SK-N-SH treated with all-trans-retinoic acid at 6 μM for 48 hours (cell line): ENCODE data around the gene APPBP2.
"Not testable (repeated sequence)": the region's sequence is repeated elsewhere in the genome, so short reads cannot be mapped to it uniquely, and the experiment has no call there.

Experiments
- ATAC-seq: fragments of 200-7000 bp; cut with Tn5 transposase; 3 replicates; pipeline ENCODE4 v1.9.1; 2020; ENCODE audit warnings: mild to moderate bottlenecking, moderate library complexity
- ARNTL ChIP-seq: fragments of 450-650 bp; formaldehyde crosslinking; IDR thresholded peaks from 2 replicates; pipeline ENCODE4 v1.5.0; 2020; ENCODE audit warnings: low read depth, mild to moderate bottlenecking, moderate library complexity, borderline replicate concordance
- BACH2 ChIP-seq: fragments of 250-450 bp; sonication (Bioruptor Pico); IDR thresholded peaks from 2 replicates; pipeline ENCODE4 v1.9.0; 2021; ENCODE audit warnings: mild to moderate bottlenecking, borderline replicate concordance
- ESRRG ChIP-seq: fragments of 250-450 bp; sonication (Bioruptor Pico); IDR thresholded peaks from 2 replicates; pipeline ENCODE4 v1.6.1; 2021; ENCODE audit warnings: mild to moderate bottlenecking
- ISL1 ChIP-seq: fragments of 250-450 bp; sonication (Bioruptor Pico); IDR thresholded peaks from 2 replicates; pipeline ENCODE4 v2.1.2; 2022; ENCODE audit warnings: mild to moderate bottlenecking, moderate library complexity
- OSR1 ChIP-seq: fragments of 250-450 bp; sonication (Bioruptor Pico); IDR thresholded peaks from 2 replicates; pipeline ENCODE4 v1.8.0; 2022; ENCODE audit warnings: moderate library complexity, mild to moderate bottlenecking, inconsistent platforms
- PPARA ChIP-seq: fragments of 250-450 bp; sonication (Bioruptor Pico); IDR thresholded peaks from 2 replicates; pipeline ENCODE4 v1.5.0; 2020; ENCODE audit warnings: mild to moderate bottlenecking, borderline replicate concordance
- SNAI2 ChIP-seq: fragments of 250-450 bp; sonication (Bioruptor Pico); IDR thresholded peaks from 2 replicates; pipeline ENCODE4 v1.5.0; 2020; ENCODE audit warnings: mild to moderate bottlenecking, moderate library complexity
- TOX ChIP-seq: fragments of 250-450 bp; sonication (Bioruptor Pico); IDR thresholded peaks from 2 replicates; pipeline ENCODE4 v1.8.0; 2021; ENCODE audit warnings: mild to moderate bottlenecking, moderate library complexity, borderline replicate concordance
- ZFP3 ChIP-seq: fragments of 250-450 bp; sonication (Bioruptor Pico); IDR thresholded peaks from 2 replicates; pipeline ENCODE4 v1.5.0; 2020; ENCODE audit warnings: mild to moderate bottlenecking, moderate library complexity
- ZNF565 ChIP-seq: fragments of 450-650 bp; formaldehyde crosslinking; conservative IDR thresholded peaks from 2 replicates; pipeline ENCODE4 v1.5.0; 2020; ENCODE audit warnings: low read depth, mild to moderate bottlenecking, moderate library complexity
- ZNF70 ChIP-seq: fragments of 450-650 bp; formaldehyde crosslinking; IDR thresholded peaks from 2 replicates; pipeline ENCODE4 v1.5.0; 2020; ENCODE audit warnings: mild to moderate bottlenecking, moderate library complexity
- ZNF8 ChIP-seq: fragments of 450-650 bp; formaldehyde crosslinking; IDR thresholded peaks from 2 replicates; pipeline ENCODE4 v1.5.0; 2020; ENCODE audit warnings: mild to moderate bottlenecking, moderate library complexity
- TF ChIP-seq, protein P1 (sequence below): fragments of 250-450 bp; sonication (Bioruptor Pico); IDR thresholded peaks from 2 replicates; pipeline ENCODE4 v1.5.1; 2021; ENCODE audit warnings: mild to moderate bottlenecking, moderate library complexity
- TF ChIP-seq, protein P2 (sequence below): fragments of 250-450 bp; sonication (Bioruptor Pico); IDR thresholded peaks from 2 replicates; pipeline ENCODE4 v1.8.0; 2021; ENCODE audit warnings: low read depth, mild to moderate bottlenecking, moderate library complexity, borderline replicate concordance
- TF ChIP-seq, protein P3 (sequence below): fragments of 250-450 bp; sonication (Bioruptor Pico); IDR thresholded peaks from 2 replicates; pipeline ENCODE4 v1.5.1; 2020; ENCODE audit warnings: low read depth, mild to moderate bottlenecking, moderate library complexity
- TF ChIP-seq, protein P4 (sequence below): fragments of 250-450 bp; sonication (Bioruptor Pico); IDR thresholded peaks from 2 replicates; pipeline ENCODE4 v1.5.0; 2020; ENCODE audit warnings: mild to moderate bottlenecking, moderate library complexity
- TF ChIP-seq, protein P5 (sequence below): fragments of 250-450 bp; sonication (Bioruptor Pico); IDR thresholded peaks from 2 replicates; pipeline ENCODE4 v1.8.0; 2020; ENCODE audit warnings: mild to moderate bottlenecking, moderate library complexity, borderline replicate concordance

APPBP2 gene

DNA sequence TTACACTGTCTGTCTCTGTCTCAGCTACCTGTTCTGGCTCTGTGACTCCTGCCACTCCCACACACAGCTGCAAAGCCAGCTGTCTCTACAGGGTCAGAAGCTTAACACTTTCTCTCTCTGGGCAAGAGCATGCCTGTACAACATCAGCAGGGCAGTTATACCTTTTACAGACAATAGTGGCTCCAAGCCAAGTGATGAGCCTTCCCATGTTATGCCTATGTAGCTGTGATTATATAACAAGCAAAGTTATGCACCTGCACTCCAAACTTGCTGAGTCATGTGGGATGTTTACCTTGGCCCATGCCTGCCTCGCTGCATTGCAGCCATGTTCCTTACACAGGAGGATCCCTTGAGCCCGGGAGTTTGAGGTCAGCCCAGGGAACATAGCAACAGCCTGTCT is 31.8 kb upstream of the APPBP2 start:
- TF ChIP-seq, protein P1, sequence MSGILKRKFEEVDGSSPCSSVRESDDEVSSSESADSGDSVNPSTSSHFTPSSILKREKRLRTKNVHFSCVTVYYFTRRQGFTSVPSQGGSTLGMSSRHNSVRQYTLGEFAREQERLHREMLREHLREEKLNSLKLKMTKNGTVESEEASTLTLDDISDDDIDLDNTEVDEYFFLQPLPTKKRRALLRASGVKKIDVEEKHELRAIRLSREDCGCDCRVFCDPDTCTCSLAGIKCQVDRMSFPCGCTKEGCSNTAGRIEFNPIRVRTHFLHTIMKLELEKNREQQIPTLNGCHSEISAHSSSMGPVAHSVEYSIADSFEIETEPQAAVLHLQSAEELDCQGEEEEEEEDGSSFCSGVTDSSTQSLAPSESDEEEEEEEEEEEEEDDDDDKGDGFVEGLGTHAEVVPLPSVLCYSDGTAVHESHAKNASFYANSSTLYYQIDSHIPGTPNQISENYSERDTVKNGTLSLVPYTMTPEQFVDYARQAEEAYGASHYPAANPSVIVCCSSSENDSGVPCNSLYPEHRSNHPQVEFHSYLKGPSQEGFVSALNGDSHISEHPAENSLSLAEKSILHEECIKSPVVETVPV (CRISPR knock-in tag): no peak
- no peak for TF ChIP-seq PPARA
- TF ChIP-seq ESRRG (CRISPR knock-in tag): no peak
- TF ChIP-seq, protein P2, sequence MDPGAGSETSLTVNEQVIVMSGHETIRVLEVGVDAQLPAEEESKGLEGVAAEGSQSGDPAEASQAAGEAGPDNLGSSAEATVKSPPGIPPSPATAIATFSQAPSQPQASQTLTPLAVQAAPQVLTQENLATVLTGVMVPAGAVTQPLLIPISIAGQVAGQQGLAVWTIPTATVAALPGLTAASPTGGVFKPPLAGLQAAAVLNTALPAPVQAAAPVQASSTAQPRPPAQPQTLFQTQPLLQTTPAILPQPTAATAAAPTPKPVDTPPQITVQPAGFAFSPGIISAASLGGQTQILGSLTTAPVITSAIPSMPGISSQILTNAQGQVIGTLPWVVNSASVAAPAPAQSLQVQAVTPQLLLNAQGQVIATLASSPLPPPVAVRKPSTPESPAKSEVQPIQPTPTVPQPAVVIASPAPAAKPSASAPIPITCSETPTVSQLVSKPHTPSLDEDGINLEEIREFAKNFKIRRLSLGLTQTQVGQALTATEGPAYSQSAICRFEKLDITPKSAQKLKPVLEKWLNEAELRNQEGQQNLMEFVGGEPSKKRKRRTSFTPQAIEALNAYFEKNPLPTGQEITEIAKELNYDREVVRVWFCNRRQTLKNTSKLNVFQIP: no peak
- TF ChIP-seq ZNF70 (CRISPR knock-in tag): no peak
- no peak for TF ChIP-seq ZNF565 (CRISPR knock-in tag)
- TF ChIP-seq, protein P3, sequence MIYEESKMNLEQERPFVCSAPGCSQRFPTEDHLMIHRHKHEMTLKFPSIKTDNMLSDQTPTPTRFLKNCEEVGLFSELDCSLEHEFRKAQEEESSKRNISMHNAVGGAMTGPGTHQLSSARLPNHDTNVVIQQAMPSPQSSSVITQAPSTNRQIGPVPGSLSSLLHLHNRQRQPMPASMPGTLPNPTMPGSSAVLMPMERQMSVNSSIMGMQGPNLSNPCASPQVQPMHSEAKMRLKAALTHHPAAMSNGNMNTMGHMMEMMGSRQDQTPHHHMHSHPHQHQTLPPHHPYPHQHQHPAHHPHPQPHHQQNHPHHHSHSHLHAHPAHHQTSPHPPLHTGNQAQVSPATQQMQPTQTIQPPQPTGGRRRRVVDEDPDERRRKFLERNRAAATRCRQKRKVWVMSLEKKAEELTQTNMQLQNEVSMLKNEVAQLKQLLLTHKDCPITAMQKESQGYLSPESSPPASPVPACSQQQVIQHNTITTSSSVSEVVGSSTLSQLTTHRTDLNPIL (CRISPR knock-in tag): no peak
- TF ChIP-seq ISL1 (CRISPR knock-in tag): no peak
- no peak for TF ChIP-seq ZFP3
- TF ChIP-seq BACH2 (CRISPR knock-in tag): no peak
- ATAC-seq: no peak

DNA sequence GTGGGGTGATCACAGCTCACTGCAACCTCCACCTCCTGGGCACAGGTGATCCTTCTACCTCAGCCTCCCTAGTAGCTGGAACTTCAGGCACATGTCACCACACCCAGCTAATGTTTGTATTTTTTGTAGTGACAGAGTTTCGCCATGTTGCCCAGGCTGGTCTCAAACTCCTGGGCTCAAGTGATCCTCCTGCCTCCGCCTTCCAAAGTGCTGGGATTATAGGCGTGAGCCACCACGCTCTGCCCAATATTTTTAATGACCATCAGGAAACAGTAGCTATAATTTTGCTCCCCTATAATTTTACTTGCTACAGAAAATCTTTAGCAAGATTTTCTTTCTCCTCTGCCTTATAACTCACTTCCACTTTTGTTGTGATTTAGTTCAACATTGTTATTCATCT is 29.7 kb upstream of the APPBP2 start:
- no peak for TF ChIP-seq ZNF565 (CRISPR knock-in tag)
- no peak for TF ChIP-seq ZNF70 (CRISPR knock-in tag)
- TF ChIP-seq ARNTL (CRISPR knock-in tag): no peak
- TF ChIP-seq, protein P2: no peak
- no peak for TF ChIP-seq PPARA
- TF ChIP-seq, protein P1 (CRISPR knock-in tag): no peak
- no peak for TF ChIP-seq OSR1 (CRISPR knock-in tag)
- TF ChIP-seq, protein P4, sequence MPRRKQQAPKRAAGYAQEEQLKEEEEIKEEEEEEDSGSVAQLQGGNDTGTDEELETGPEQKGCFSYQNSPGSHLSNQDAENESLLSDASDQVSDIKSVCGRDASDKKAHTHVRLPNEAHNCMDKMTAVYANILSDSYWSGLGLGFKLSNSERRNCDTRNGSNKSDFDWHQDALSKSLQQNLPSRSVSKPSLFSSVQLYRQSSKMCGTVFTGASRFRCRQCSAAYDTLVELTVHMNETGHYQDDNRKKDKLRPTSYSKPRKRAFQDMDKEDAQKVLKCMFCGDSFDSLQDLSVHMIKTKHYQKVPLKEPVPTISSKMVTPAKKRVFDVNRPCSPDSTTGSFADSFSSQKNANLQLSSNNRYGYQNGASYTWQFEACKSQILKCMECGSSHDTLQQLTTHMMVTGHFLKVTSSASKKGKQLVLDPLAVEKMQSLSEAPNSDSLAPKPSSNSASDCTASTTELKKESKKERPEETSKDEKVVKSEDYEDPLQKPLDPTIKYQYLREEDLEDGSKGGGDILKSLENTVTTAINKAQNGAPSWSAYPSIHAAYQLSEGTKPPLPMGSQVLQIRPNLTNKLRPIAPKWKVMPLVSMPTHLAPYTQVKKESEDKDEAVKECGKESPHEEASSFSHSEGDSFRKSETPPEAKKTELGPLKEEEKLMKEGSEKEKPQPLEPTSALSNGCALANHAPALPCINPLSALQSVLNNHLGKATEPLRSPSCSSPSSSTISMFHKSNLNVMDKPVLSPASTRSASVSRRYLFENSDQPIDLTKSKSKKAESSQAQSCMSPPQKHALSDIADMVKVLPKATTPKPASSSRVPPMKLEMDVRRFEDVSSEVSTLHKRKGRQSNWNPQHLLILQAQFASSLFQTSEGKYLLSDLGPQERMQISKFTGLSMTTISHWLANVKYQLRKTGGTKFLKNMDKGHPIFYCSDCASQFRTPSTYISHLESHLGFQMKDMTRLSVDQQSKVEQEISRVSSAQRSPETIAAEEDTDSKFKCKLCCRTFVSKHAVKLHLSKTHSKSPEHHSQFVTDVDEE (CRISPR knock-in tag): no peak
- TF ChIP-seq, protein P5, sequence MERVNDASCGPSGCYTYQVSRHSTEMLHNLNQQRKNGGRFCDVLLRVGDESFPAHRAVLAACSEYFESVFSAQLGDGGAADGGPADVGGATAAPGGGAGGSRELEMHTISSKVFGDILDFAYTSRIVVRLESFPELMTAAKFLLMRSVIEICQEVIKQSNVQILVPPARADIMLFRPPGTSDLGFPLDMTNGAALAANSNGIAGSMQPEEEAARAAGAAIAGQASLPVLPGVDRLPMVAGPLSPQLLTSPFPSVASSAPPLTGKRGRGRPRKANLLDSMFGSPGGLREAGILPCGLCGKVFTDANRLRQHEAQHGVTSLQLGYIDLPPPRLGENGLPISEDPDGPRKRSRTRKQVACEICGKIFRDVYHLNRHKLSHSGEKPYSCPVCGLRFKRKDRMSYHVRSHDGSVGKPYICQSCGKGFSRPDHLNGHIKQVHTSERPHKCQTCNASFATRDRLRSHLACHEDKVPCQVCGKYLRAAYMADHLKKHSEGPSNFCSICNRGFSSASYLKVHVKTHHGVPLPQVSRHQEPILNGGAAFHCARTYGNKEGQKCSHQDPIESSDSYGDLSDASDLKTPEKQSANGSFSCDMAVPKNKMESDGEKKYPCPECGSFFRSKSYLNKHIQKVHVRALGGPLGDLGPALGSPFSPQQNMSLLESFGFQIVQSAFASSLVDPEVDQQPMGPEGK (CRISPR knock-in tag): no peak
- no peak for TF ChIP-seq TOX
- TF ChIP-seq SNAI2: no peak
- TF ChIP-seq ZFP3: no peak
- no peak for ATAC-seq

DNA sequence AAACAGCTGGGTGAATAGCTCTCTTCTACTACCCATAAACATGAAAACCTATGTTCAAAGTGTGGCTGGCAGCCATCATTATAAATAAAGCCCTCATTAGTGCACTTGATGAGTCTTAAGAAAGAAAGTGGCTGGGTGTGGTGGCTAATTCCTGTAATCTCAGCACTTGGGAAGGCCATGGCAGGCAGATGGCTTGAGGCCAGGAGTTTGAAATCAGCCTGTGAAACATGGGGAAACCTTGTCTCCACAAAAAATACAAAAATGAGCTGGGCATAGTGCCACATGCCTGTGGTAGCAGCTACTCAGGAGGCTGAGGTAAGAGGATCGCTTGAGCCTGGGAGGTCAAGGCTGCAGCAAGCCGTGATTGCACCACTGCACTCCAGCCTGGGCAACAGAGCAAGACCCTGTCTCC is 28.3 kb upstream of the APPBP2 start:
- TF ChIP-seq PPARA (no peak), ZNF8 (CRISPR knock-in tag) (peak; percentile 27; the same call in 1 of the 2 replicates), OSR1 (CRISPR knock-in tag) (no peak), BACH2 (CRISPR knock-in tag) (no peak)
- ATAC-seq: peak; percentile 63; the same call in 2 of the 3 replicates

DNA sequence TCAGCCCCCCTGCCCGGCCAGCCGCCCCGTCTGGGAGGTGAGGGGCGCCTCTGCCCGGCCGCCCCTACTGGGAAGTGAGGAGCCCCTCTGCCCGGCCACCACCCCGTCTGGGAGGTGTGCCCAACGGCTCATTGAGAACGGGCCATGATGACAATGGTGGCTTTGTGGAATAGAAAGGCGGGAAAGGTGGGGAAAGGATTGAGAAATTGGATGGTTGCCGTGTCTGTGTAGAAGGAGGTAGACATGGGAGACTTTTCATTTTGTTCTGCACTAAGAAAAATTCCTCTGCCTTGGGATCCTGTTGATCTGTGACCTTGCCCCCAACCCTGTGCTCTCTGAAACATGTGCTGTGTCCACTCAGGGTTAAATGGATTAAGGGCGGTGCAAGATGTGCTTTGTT is 26.2 kb upstream of the APPBP2 start:
- not testable (repeated sequence) for ATAC-seq
